Adrenal gland (tissue), 12 donors: ENCODE results near the gene MAPK4. TPM values are rescaled to one million over a fixed set of nuclear protein-coding genes. Genes with fewer than 3 reads are reported as not detected.
"Not testable (repeated sequence)": the region's sequence is repeated elsewhere in the genome, so short reads cannot be mapped to it uniquely, and the experiment has no call there.

Source experiments
- DNase-seq, 7 donors: peaks; one replicate each; pipeline ENCODE4 v3.0.0-alpha.2; 2019 to 2020
- H3K27ac ChIP-seq, 5 donors: fragments of 200-600 bp; sonication (generic) in 4 of 5; 1 replicate in 3 of 5; 2 replicates in 2 of 5; pipeline versions ENCODE4 v1.5.1 to v1.8.0; 2016 to 2020; ENCODE audit warnings: mild to moderate bottlenecking in 1 of 5
- H3K27me3 ChIP-seq: fragments of 200-600 bp; 2 replicates; pipeline ENCODE4 v1.8.0; 2021
- H3K36me3 ChIP-seq, 2 donors: fragments of 200-600 bp; replicated peaks in 1 of 2; 1 replicate in 1 of 2; 2 replicates in 1 of 2; pipeline versions ENCODE4 v1.5.1 to v1.8.0; 2018 to 2022
- H3K4me1 ChIP-seq, 2 donors: fragments of 200-600 bp; replicated peaks in 1 of 2; 1 replicate in 1 of 2; 2 replicates in 1 of 2; pipeline versions ENCODE4 v1.5.1 to v1.8.0; 2018 to 2021
- H3K4me3 ChIP-seq, 4 donors: fragments of 200-600 bp; sonication (generic) in 3 of 4; one replicate each; pipeline ENCODE4 v1.5.1; 2016 to 2018
- H3K9me3 ChIP-seq, 3 donors: fragments of 200-600 bp; sonication (generic) in 1 of 3; replicated peaks in 1 of 3; 1 replicate in 2 of 3; 2 replicates in 1 of 3; pipeline versions ENCODE4 v1.5.1 to v1.8.0; 2016 to 2021
- CTCF ChIP-seq, 6 experiments: fragments of 450-650 bp in 4 of 6; fragments of 200-600 bp in 2 of 6; sonication (generic) in 1 of 6; IDR thresholded peaks; 1 replicate in 5 of 6; 2 replicates in 1 of 6; pipeline versions ENCODE4 v1.5.1 to v1.8.0; 2016 to 2021; ENCODE audit warnings: antibody characterized with exemption in 6 of 6, mild to moderate bottlenecking in 2 of 6, moderate library complexity in 1 of 6
- POLR2A ChIP-seq, 2 donors: fragments of 450-650 bp; IDR thresholded peaks; one replicate each; pipeline ENCODE4 v1.6.1; 2017; ENCODE audit warnings: antibody characterized with exemption in 2 of 2, mild to moderate bottlenecking in 2 of 2, moderate library complexity in 1 of 2
- WGBS, 4 donors: extraction: QIAGEN DNeasy Blood & Tissue Kit in 2 of 4; methylation state at CpG; one replicate each; pipeline versions ENCODE4 v1.1.5 to v1.1.7; 2013 to 2017; 5-methylcytosine and 5-hydroxymethylcytosine counted together
- intact Hi-C, 2 donors: fragments of 100-400 bp; cut with DNase I; formaldehyde crosslinking; loops; one replicate each; pipeline versions ENCODE4 v1.14.1 to v1.15.0; 2022 to 2023
- polyA plus RNA-seq, 3 donors: library from polyadenylated mRNA; stranded (reverse); fragments of 200-250 nt in 2 of 3; fragments of 350-450 nt in 1 of 3; fragmentation: Illumina TruSeq in 1 of 3; extraction: RNeasy Lipid Tissue Mini Kit (QIAGEN cat#74804) in 1 of 3; gene quantifications; one replicate each; pipeline ENCODE4 v1.2.3, GENCODE V29; 2013 to 2014
- total RNA-seq, 9 donors: library from RNA; depleted of rRNA in 4 of 9; stranded (reverse); fragments of >200 nt in 4 of 9; fragments of 120-200 nt in 1 of 9; fragmentation: NEBNext Ultra II Directional in 1 of 9; extraction: Animal tissue kit (Norgen Biotek cat#: 25700) in 1 of 9; gene quantifications; one replicate each; pipeline versions ENCODE4 v1.1.0 to v1.2.4, GENCODE V29; 2013 to 2023
- donor health status: healthy with polysubstance abuse.
- donor health status: Bipolar disorder and iron deficiency.
- donor health status: DM: yes; HTN: yes; CAD: no.
- donor health status: DM: no; HTN: no; CAD: no.
- donor health status: DM: no; HTN: no; CAD: no.
- donor health status: DM: yes; HTN: yes; CAD: no.

MAPK4 gene
- total and polyA plus RNA-seq, 12 donors = 16.3 to 231 (median 33.9) TPM

- no peak for TF ChIP-seq POLR2A (IDR thresholded peaks at IDR 0.05)
- no peak for TF ChIP-seq CTCF (IDR thresholded peaks at IDR 0.05)
- Histone ChIP-seq H3K9me3 (no peaks in the 10 kb centered on the region), H3K36me3 (no peaks in the 10 kb centered on the region), H3K4me3 (no peak overlapping the region), H3K27ac (no peak overlapping the region), H3K4me1 (no peaks in the 10 kb centered on the region), H3K27me3 (no peaks in the 10 kb centered on the region)
- 93 to 98% (median 95%) methylated on average over 2 of the region's 2 CpGs for WGBS, 4 donors
- intact Hi-C loops = no loop called here
- no peak for DNase-seq
Measured at GRCh38 chr18:50706651-50707050, 146.8 kb downstream of the MAPK4 start.

GRCh38 chr18:50707297-50707696, 147.4 kb downstream of the MAPK4 start:
- H3K27me3 ChIP-seq, H3K27ac ChIP-seq, intact Hi-C loops, H3K4me1 ChIP-seq, H3K4me3 ChIP-seq, H3K36me3 ChIP-seq, H3K9me3 ChIP-seq: not testable (repeated sequence)
- peak in 4 of 7 donors; percentile 40 to 69 (median 54) for DNase-seq
- 64 to 75% (median 69%) methylated on average over 6 to 7 of the region's 7 CpGs for WGBS, 4 donors

- Histone ChIP-seq H3K9me3 (no peaks in the 10 kb centered on the region), H3K27ac (peak overlapping the region in 1 of 5 donors; percentile 6), H3K4me1 (no peaks in the 10 kb centered on the region), H3K4me3 (no peak overlapping the region), H3K36me3 (no peaks in the 10 kb centered on the region), H3K27me3 (no peaks in the 10 kb centered on the region)
- intact Hi-C loops = no loop called here
- TF ChIP-seq CTCF (IDR thresholded peaks at IDR 0.05) (no peak), POLR2A (IDR thresholded peaks at IDR 0.05) (no peak)
- WGBS, 4 donors = 72 to 79% (median 76%) methylated on average over 7 of the region's 7 CpGs
- no peak for DNase-seq
Measured at GRCh38 chr18:50707855-50708469, 148.1 kb downstream of the MAPK4 start.

DNA sequence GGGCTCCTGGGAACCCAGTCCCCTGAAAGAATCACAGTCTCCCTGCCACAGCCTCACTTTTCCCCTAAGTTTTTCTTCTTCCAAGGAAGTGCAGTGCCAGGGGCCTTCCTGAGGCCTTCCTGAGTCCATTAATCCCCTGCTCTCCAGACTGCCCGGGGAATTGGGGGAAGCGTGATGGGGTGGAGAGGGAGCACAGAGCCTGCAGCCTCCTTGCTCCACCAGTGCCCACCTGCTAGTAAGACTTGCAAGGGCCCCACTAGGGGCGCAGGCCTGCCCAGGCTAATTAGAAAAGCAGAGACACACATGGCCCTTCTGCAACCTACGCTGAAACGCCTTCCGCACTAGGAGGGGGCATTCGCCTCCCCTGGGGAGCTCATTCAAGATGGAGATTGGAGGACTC, 149.3 kb downstream of the MAPK4 start:
- TF ChIP-seq CTCF (IDR thresholded peaks at IDR 0.05) (no peak), POLR2A (IDR thresholded peaks at IDR 0.05) (no peak)
- Histone ChIP-seq H3K4me3 (no peak overlapping the region), H3K27ac (no peak overlapping the region), H3K36me3 (no peaks in the 10 kb centered on the region), H3K4me1 (no peaks in the 10 kb centered on the region), H3K9me3 (no peaks in the 10 kb centered on the region), H3K27me3 (no peaks in the 10 kb centered on the region)
- DNase-seq = no peak
- intact Hi-C loops = no loop called here
- WGBS, 4 donors = 79 to 91% (median 88%) methylated on average over 2 to 7 of the region's 7 CpGs

- no peaks in the 10 kb centered on the region for H3K9me3 ChIP-seq
- no peaks in the 10 kb centered on the region for H3K4me1 ChIP-seq
- 62 to 68% (median 66%) methylated on average over 5 of the region's 5 CpGs for WGBS, 4 donors
- no peak overlapping the region for H3K4me3 ChIP-seq
- H3K36me3 ChIP-seq = no peaks in the 10 kb centered on the region
- intact Hi-C loops = no loop called here
- TF ChIP-seq CTCF (IDR thresholded peaks at IDR 0.05) = no peak
- no peak for TF ChIP-seq POLR2A (IDR thresholded peaks at IDR 0.05)
- no peak overlapping the region for H3K27ac ChIP-seq
- H3K27me3 ChIP-seq = no peaks in the 10 kb centered on the region
- no peak for DNase-seq
Measured at GRCh38 chr18:50711386-50711785, 151.5 kb downstream of the MAPK4 start.
